T1000 (cell line): Measurements from ENCODE around the gene RIMBP2.

Experiments used
- DNase-seq: peaks from one replicate; lab custom pipeline; 2025; ENCODE audit warnings: mixed read lengths; lab: John Stamatoyannopoulos, UW

Gene RIMBP2

GRCh38 chr12:130423136-130423535 lies 293.0 kb downstream of the RIMBP2 start:
- DNase-seq, result no peak

GRCh38 chr12:130422676-130423075 lies 293.4 kb downstream of the RIMBP2 start:
- no peak for DNase-seq

- no peak for DNase-seq
Observed at GRCh38 chr12:130421896-130422295, 294.2 kb downstream of the RIMBP2 start.

GRCh38 chr12:130420071-130420470 lies 296.0 kb downstream of the RIMBP2 start:
- no peak for DNase-seq

GRCh38 chr12:130419116-130419515 lies 297.0 kb downstream of the RIMBP2 start:
- no peak for DNase-seq

- DNase-seq, result no peak
Observed at GRCh38 chr12:130418251-130418650, 297.8 kb downstream of the RIMBP2 start.

- DNase-seq, result no peak
Observed at GRCh38 chr12:130414381-130414780, 301.7 kb downstream of the RIMBP2 start.

- DNase-seq, result no peak
Observed at GRCh38 chr12:130413909-130414308, 302.2 kb downstream of the RIMBP2 start.

- no peak for DNase-seq
Observed at GRCh38 chr12:130412384-130412783, 303.7 kb downstream of the RIMBP2 start.

- no peak for DNase-seq
Observed at GRCh38 chr12:130405332-130405731, 310.8 kb downstream of the RIMBP2 start.

GRCh38 chr12:130401703-130402102 lies 314.4 kb downstream of the RIMBP2 start:
- no peak for DNase-seq

- DNase-seq, result no peak
Observed at GRCh38 chr12:130398100-130398848, 317.8 kb downstream of the RIMBP2 start.

GRCh38 chr12:130396667-130397066 lies 319.4 kb downstream of the RIMBP2 start:
- DNase-seq, result no peak

- no peak for DNase-seq
Observed at GRCh38 chr12:130394906-130395305, 321.2 kb downstream of the RIMBP2 start.

- DNase-seq, result no peak
Observed at GRCh38 chr12:130391186-130391585, 324.9 kb downstream of the RIMBP2 start.

GRCh38 chr12:130385193-130385592 lies 330.9 kb downstream of the RIMBP2 start:
- no peak for DNase-seq

GRCh38 chr12:130384234-130384633 lies 331.9 kb downstream of the RIMBP2 start:
- no peak for DNase-seq

GRCh38 chr12:130382818-130383217 lies 333.3 kb downstream of the RIMBP2 start:
- DNase-seq, result no peak

- DNase-seq, result no peak
Observed at GRCh38 chr12:130375296-130376287, 340.5 kb downstream of the RIMBP2 start.

- no peak for DNase-seq
Observed at GRCh38 chr12:130374083-130374482, 342.0 kb downstream of the RIMBP2 start.

GRCh38 chr12:130372936-130373335 lies 343.2 kb downstream of the RIMBP2 start:
- no peak for DNase-seq

GRCh38 chr12:130371296-130371695 lies 344.8 kb downstream of the RIMBP2 start:
- DNase-seq, result no peak

GRCh38 chr12:130369816-130370215 lies 346.3 kb downstream of the RIMBP2 start:
- DNase-seq, result no peak
